HL-60 (cell line): ENCODE data around the gene PAPOLG.

Experiments used
- DNase-seq, 2 experiments: peaks; one replicate each; pipeline ENCODE4 v3.0.0-alpha.2; 2010 to 2020; ENCODE audit warnings: low read depth in 1 of 2, low spot score in 1 of 2
- H3K27ac ChIP-seq: fragments of 250-450 bp; sonication (Bioruptor Pico); replicated peaks from 2 replicates; pipeline ENCODE4 v1.5.1; 2020; ENCODE audit warnings: mild to moderate bottlenecking, moderate library complexity
- H3K27me3 ChIP-seq: fragments of 250-450 bp; sonication (Bioruptor Pico); 2 replicates; pipeline ENCODE4 v1.5.1; 2021; ENCODE audit warnings: mild to moderate bottlenecking, moderate library complexity; ENCODE audit not compliant: insufficient read depth, poor library complexity, severe bottlenecking
- H3K4me3 ChIP-seq: replicated peaks from 2 replicates; pipeline ENCODE4 v1.5.1; 2011; ENCODE audit warnings: mild to moderate bottlenecking, control low read depth, low read length; ENCODE audit not compliant: insufficient read depth
- GABPA ChIP-seq: IDR thresholded peaks from 2 replicates; pipeline ENCODE4 v1.6.1; 2012; ENCODE audit warnings: low read depth
- POLR2AphosphoS5 ChIP-seq: IDR thresholded peaks from 2 replicates; pipeline ENCODE4 v1.6.1; 2012; ENCODE audit warnings: low read depth
- SPI1 ChIP-seq: IDR thresholded peaks from 2 replicates; pipeline ENCODE4 v1.6.1; 2012; ENCODE audit warnings: low read depth, mild to moderate bottlenecking, borderline replicate concordance
- TF ChIP-seq, protein P1 (sequence below): IDR thresholded peaks from one replicate; pipeline ENCODE4 v1.5.1; 2011; ENCODE audit warnings: low read length, control low read depth, inconsistent platforms; ENCODE audit not compliant: insufficient read depth
- TF ChIP-seq, protein P2 (sequence below): IDR thresholded peaks from 2 replicates; pipeline ENCODE4 v1.6.1; 2012; ENCODE audit warnings: low read depth; ENCODE audit not compliant: insufficient replicate concordance

The PAPOLG gene

DNA sequence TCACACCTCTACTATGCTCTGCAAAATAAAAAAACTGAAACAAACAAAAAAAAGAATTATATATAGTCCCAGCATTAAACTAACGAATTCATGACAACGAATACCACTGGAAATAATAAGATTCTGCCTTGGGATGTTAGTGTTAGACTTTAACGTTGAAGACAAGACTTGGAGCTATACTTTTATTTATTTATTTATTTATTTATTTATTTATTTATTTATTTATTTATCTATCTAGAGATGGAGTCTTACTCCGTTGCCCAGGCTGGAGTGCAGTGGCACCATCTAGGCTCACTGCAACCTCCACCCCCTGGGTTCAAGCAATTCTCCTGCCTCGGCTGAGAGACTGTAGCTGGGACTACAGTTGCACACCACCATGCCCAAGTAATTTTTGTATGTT is 27.2 kb upstream of the PAPOLG start:
- no peak overlapping the region for H3K4me3 ChIP-seq
- DNase-seq, result no peak
- no peak overlapping the region for H3K27ac ChIP-seq
- H3K27me3 ChIP-seq, result no peaks in the 10 kb centered on the region
- TF ChIP-seq POLR2AphosphoS5 (no peak), SPI1 (no peak), GABPA (no peak)
- TF ChIP-seq, protein P1, sequence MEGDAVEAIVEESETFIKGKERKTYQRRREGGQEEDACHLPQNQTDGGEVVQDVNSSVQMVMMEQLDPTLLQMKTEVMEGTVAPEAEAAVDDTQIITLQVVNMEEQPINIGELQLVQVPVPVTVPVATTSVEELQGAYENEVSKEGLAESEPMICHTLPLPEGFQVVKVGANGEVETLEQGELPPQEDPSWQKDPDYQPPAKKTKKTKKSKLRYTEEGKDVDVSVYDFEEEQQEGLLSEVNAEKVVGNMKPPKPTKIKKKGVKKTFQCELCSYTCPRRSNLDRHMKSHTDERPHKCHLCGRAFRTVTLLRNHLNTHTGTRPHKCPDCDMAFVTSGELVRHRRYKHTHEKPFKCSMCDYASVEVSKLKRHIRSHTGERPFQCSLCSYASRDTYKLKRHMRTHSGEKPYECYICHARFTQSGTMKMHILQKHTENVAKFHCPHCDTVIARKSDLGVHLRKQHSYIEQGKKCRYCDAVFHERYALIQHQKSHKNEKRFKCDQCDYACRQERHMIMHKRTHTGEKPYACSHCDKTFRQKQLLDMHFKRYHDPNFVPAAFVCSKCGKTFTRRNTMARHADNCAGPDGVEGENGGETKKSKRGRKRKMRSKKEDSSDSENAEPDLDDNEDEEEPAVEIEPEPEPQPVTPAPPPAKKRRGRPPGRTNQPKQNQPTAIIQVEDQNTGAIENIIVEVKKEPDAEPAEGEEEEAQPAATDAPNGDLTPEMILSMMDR, result no peak
- TF ChIP-seq, protein P2, sequence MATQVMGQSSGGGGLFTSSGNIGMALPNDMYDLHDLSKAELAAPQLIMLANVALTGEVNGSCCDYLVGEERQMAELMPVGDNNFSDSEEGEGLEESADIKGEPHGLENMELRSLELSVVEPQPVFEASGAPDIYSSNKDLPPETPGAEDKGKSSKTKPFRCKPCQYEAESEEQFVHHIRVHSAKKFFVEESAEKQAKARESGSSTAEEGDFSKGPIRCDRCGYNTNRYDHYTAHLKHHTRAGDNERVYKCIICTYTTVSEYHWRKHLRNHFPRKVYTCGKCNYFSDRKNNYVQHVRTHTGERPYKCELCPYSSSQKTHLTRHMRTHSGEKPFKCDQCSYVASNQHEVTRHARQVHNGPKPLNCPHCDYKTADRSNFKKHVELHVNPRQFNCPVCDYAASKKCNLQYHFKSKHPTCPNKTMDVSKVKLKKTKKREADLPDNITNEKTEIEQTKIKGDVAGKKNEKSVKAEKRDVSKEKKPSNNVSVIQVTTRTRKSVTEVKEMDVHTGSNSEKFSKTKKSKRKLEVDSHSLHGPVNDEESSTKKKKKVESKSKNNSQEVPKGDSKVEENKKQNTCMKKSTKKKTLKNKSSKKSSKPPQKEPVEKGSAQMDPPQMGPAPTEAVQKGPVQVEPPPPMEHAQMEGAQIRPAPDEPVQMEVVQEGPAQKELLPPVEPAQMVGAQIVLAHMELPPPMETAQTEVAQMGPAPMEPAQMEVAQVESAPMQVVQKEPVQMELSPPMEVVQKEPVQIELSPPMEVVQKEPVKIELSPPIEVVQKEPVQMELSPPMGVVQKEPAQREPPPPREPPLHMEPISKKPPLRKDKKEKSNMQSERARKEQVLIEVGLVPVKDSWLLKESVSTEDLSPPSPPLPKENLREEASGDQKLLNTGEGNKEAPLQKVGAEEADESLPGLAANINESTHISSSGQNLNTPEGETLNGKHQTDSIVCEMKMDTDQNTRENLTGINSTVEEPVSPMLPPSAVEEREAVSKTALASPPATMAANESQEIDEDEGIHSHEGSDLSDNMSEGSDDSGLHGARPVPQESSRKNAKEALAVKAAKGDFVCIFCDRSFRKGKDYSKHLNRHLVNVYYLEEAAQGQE, result no peak

GRCh38 chr2:60735496-60736250 is 20.4 kb upstream of the PAPOLG start:
- DNase-seq, result no peak
- TF ChIP-seq POLR2AphosphoS5 (no peak), GABPA (no peak), SPI1 (no peak)
- TF ChIP-seq, protein P1, result no peak
- TF ChIP-seq, protein P2, result no peak
- no peak overlapping the region for H3K27ac ChIP-seq
- peak overlapping the region; percentile 38 for H3K4me3 ChIP-seq
- H3K27me3 ChIP-seq, result peaks cover 3% of the 10 kb centered on the region

GRCh38 chr2:60738679-60739078 is 17.4 kb upstream of the PAPOLG start:
- peaks cover 3% of the 10 kb centered on the region for H3K27me3 ChIP-seq
- no peak overlapping the region for H3K27ac ChIP-seq
- TF ChIP-seq, protein P1, result no peak
- TF ChIP-seq POLR2AphosphoS5, result no peak
- TF ChIP-seq, protein P2, result no peak
- no peak for TF ChIP-seq SPI1
- no peak for TF ChIP-seq GABPA
- H3K4me3 ChIP-seq, result no peak overlapping the region
- no peak for DNase-seq
